Vagina (tissue), 2 donors: ENCODE measurements around the gene SORCS1.

ENCODE experiments used
- CTCF ChIP-seq, 3 experiments: fragments of 450-650 bp in 2 of 3; fragments of 200-600 bp in 1 of 3; sonication (generic) in 1 of 3; IDR thresholded peaks; one replicate each; pipeline ENCODE4 v1.5.1; 2017 to 2019; ENCODE audit warnings: antibody characterized with exemption in 3 of 3, mild to moderate bottlenecking in 2 of 3, moderate library complexity in 2 of 3
- POLR2A ChIP-seq, 2 donors: fragments of 450-650 bp; IDR thresholded peaks; one replicate each; pipeline ENCODE4 v1.6.1; 2017; ENCODE audit warnings: antibody characterized with exemption in 2 of 2, mild to moderate bottlenecking in 2 of 2, moderate library complexity in 2 of 2
- POLR2AphosphoS5 ChIP-seq, 2 donors: sonication (generic); formaldehyde crosslinking; IDR thresholded peaks; one replicate each; pipeline ENCODE4 v1.9.0; 2017; ENCODE audit warnings: antibody characterized with exemption in 2 of 2, mild to moderate bottlenecking in 2 of 2, low read depth in 1 of 2; ENCODE audit not compliant: insufficient read depth in 1 of 2

GRCh38 chr10:107011992-107012391 is 152.5 kb downstream of the SORCS1 start:
- TF ChIP-seq POLR2A (IDR thresholded peaks at IDR 0.05) (no peak), POLR2AphosphoS5 (IDR thresholded peaks at IDR 0.05; ENCODE audit: insufficient read depth in 1 of 2, low read depth in 1 of 2) (no peak), CTCF (IDR thresholded peaks at IDR 0.05) (no peak)
